ENCODE measurements around the gene LRRC56. TPM values are rescaled to one million over a fixed set of nuclear protein-coding genes. Genes with fewer than 3 reads are reported as not detected.

The LRRC56 gene
- total and polyA plus RNA-seq, 9 of the 15 experiments (the other 6 are each of a cell fraction or from before 2014, with no cell fraction given), result 0.03 to 4.5 (median 1.0) TPM; not detected in 1

DNA sequence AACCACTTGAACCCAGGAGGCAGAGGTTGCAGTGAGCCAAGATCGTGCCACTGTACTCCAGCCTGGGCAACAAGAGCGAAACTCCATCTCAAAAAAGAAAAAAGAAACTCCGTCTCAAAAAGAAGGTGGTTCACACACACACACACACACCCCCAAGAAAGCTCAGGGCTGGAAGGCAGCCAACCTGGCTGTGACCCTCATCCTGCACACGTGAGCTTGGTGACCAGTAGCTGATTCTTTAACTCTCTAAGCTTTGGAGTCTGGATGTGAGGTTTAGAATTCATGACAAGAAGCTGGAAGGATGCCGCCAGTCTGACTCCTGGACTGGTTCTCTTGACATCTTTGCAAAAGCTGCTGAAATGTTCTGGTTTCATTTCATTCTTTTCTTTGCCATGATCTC is 28.4 kb upstream of the LRRC56 start:
- no peaks in the 10 kb centered on the region for H3K9me1 ChIP-seq (ENCODE audit: control insufficient read depth, insufficient read depth, low read length)
- H3K9me3 ChIP-seq (replicated peaks; ENCODE audit: control insufficient read depth, insufficient read depth, low read depth, low read length), result no peaks in the 10 kb centered on the region
- DNase-seq (ENCODE audit: extremely low read depth in 1 of 4, low spot score in 3 of 4) (no peak), FAIRE-seq (no peak), ATAC-seq (no peak)
- TSS peak; percentile 42 for BruUV-seq (replicated peaks)
- in situ Hi-C loops (cut with MboI) (no loop called here), intact Hi-C loops (cut with micrococcal nuclease) (no loop called here)
- H3K79me2 ChIP-seq (ENCODE audit: control insufficient read depth, insufficient read depth, low read length), result peaks cover 40% of the 10 kb centered on the region
- H2AFZ ChIP-seq (ENCODE audit: low read depth, low read length), result no peak overlapping the region
- ChIA-PET CTCF (ENCODE audit: low intra/inter-chr PET ratio) (no interaction called here), POLR2A (interaction anchor here (0.8 to 1.4 kb wide), 3 partner anchors 12 to 32 kb away, joined by 3 read pairs; partner anchors contain the start of gene HRAS)
- WGBS (ENCODE audit: insufficient coverage, low coverage, missing lambda C conversion rate), result 88% methylated on average over 5 of the region's 5 CpGs
- H3K4me2 ChIP-seq (ENCODE audit: insufficient read depth, low read length), result no peak overlapping the region
- peaks cover 2 to 32% of the 10 kb centered on the region in 2 experiments; a peak in 4 of 5 replicates for H3K4me1 ChIP-seq (replicated peaks in 1 of 2; ENCODE audit: control insufficient read depth in 2 of 2, insufficient read depth in 2 of 2, low read length in 2 of 2)
- no peaks in the 10 kb centered on the region for H4K20me1 ChIP-seq (replicated peaks; ENCODE audit: control insufficient read depth, insufficient read depth, low read length)
- TF ChIP-seq NCOA6 (IDR thresholded peaks at IDR 0.05) (no peak), NFIC (IDR thresholded peaks at IDR 0.05) (peak; percentile 37)
- TF ChIP-seq, protein P1, sequence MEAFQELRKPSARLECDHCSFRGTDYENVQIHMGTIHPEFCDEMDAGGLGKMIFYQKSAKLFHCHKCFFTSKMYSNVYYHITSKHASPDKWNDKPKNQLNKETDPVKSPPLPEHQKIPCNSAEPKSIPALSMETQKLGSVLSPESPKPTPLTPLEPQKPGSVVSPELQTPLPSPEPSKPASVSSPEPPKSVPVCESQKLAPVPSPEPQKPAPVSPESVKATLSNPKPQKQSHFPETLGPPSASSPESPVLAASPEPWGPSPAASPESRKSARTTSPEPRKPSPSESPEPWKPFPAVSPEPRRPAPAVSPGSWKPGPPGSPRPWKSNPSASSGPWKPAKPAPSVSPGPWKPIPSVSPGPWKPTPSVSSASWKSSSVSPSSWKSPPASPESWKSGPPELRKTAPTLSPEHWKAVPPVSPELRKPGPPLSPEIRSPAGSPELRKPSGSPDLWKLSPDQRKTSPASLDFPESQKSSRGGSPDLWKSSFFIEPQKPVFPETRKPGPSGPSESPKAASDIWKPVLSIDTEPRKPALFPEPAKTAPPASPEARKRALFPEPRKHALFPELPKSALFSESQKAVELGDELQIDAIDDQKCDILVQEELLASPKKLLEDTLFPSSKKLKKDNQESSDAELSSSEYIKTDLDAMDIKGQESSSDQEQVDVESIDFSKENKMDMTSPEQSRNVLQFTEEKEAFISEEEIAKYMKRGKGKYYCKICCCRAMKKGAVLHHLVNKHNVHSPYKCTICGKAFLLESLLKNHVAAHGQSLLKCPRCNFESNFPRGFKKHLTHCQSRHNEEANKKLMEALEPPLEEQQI (IDR thresholded peaks at IDR 0.05), result no peak
- H3K36me3 ChIP-seq (ENCODE audit: control insufficient read depth, insufficient read depth, low read length), result peaks cover 41% of the 10 kb centered on the region; the same call in 2 of the 3 replicates
- no peak overlapping the region for H3K9ac ChIP-seq (ENCODE audit: insufficient read depth in 1 of 2, low read depth in 2 of 2, low read length in 2 of 2)
- no peak overlapping the region for H3K27ac ChIP-seq (ENCODE audit: extremely low read depth, low read depth, low read length)
- no peak overlapping the region for H3K4me3 ChIP-seq
- no peaks in the 10 kb centered on the region for H3K27me3 ChIP-seq (ENCODE audit: control insufficient read depth in 2 of 2, insufficient read depth in 2 of 2, low read length in 2 of 2)
